ENCODE measurements around the gene QKI.

Gene QKI

DNA sequence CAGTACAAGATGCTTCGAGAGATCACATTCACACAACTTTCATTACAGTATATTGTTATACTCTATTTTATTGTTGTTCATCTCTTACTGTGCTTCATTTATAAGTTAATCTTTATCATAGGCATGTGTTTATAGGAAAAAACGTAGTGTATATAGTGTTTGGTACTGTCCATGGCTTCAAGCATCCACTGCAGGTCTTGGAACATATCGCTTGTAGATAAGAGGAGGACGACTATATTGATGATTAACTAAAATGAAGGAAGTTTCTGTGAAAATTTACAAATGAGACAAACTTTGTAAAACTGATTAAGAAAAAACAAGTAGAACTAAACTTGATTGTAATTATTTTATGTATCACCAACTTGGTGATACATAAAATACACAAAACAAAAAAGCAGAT is 98.5 kb downstream of the QKI start:
- H3K4me3 ChIP-seq (ENCODE audit: low read depth, low read length), result no peak overlapping the region
- TF ChIP-seq MYC (IDR thresholded peaks at IDR 0.05; ENCODE audit: low read depth, low read length) (no peak), POLR2A (IDR thresholded peaks at IDR 0.05; ENCODE audit: extremely low read depth, insufficient read length) (no peak)
- TF ChIP-seq, protein P1, sequence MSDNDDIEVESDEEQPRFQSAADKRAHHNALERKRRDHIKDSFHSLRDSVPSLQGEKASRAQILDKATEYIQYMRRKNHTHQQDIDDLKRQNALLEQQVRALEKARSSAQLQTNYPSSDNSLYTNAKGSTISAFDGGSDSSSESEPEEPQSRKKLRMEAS (IDR thresholded peaks at IDR 0.05; ENCODE audit: low read depth, low read length), result no peak
- TF ChIP-seq, protein P2, sequence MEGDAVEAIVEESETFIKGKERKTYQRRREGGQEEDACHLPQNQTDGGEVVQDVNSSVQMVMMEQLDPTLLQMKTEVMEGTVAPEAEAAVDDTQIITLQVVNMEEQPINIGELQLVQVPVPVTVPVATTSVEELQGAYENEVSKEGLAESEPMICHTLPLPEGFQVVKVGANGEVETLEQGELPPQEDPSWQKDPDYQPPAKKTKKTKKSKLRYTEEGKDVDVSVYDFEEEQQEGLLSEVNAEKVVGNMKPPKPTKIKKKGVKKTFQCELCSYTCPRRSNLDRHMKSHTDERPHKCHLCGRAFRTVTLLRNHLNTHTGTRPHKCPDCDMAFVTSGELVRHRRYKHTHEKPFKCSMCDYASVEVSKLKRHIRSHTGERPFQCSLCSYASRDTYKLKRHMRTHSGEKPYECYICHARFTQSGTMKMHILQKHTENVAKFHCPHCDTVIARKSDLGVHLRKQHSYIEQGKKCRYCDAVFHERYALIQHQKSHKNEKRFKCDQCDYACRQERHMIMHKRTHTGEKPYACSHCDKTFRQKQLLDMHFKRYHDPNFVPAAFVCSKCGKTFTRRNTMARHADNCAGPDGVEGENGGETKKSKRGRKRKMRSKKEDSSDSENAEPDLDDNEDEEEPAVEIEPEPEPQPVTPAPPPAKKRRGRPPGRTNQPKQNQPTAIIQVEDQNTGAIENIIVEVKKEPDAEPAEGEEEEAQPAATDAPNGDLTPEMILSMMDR (IDR thresholded peaks at IDR 0.05; ENCODE audit: low read depth, low read length), result no peak
- DNase-seq (ENCODE audit: low read depth), result no peak

DNA sequence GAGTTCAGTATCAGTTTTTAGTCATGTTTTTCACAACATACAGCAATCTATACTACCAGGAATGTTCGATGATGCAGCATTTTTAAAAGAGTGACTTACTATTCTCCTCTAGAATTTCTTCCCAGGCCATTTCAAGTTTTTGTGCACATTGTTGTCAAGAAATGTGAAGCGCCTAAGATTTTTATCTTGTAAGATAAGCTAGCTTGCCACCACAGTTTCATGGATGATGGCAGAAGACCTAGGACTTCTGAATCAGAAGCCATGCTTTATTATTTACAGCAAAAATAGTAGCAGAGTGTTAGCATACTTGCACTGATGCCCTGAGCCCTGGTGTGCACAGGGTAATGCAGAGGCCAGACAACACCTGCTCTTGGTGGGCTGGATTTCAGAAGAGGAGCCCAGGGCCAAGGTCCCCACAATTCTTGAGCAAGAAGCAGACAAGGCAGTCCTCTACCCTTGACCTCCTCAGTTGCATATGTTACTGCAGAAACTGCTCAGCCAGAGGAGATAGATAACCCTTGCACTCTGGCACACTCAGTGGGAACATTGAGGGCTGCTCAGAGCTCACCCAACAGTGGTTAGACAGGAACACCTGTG is 99.2 kb downstream of the QKI start:
- no peak overlapping the region for H3K4me3 ChIP-seq (ENCODE audit: low read depth, low read length)
- TF ChIP-seq, protein P2 (IDR thresholded peaks at IDR 0.05; ENCODE audit: low read depth, low read length), result no peak
- TF ChIP-seq, protein P1 (IDR thresholded peaks at IDR 0.05; ENCODE audit: low read depth, low read length), result no peak
- TF ChIP-seq MYC (IDR thresholded peaks at IDR 0.05; ENCODE audit: low read depth, low read length) (no peak), POLR2A (IDR thresholded peaks at IDR 0.05; ENCODE audit: extremely low read depth, insufficient read length) (no peak)
- DNase-seq (ENCODE audit: low read depth), result no peak

DNA sequence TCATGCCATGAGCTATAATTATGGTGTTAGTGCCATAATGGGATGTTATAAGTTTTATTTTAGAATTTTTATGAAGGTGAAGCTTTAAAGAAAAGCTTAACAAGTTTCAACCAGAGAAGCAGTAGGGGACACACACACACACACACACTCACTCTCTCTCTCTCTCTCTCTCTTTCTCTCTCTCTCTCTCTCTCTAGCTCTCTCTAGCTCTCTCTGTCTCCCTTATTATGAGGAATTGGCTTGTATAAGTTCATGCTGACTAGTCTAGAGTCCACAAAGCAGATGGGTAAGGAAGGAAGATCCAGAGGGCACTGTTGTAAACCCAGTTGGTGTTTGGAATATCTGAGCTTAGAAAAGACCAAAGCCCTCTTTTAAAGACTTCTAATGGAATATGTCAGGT is 102.4 kb downstream of the QKI start:
- no peak for TF ChIP-seq MYC (IDR thresholded peaks at IDR 0.05; ENCODE audit: low read depth, low read length)
- TF ChIP-seq, protein P1 (IDR thresholded peaks at IDR 0.05; ENCODE audit: low read depth, low read length), result no peak
- TF ChIP-seq POLR2A (IDR thresholded peaks at IDR 0.05; ENCODE audit: extremely low read depth, insufficient read length), result no peak
- TF ChIP-seq, protein P2 (IDR thresholded peaks at IDR 0.05; ENCODE audit: low read depth, low read length), result no peak
- DNase-seq (ENCODE audit: low read depth), result no peak
- H3K4me3 ChIP-seq (ENCODE audit: low read depth, low read length), result no peak overlapping the region

DNA sequence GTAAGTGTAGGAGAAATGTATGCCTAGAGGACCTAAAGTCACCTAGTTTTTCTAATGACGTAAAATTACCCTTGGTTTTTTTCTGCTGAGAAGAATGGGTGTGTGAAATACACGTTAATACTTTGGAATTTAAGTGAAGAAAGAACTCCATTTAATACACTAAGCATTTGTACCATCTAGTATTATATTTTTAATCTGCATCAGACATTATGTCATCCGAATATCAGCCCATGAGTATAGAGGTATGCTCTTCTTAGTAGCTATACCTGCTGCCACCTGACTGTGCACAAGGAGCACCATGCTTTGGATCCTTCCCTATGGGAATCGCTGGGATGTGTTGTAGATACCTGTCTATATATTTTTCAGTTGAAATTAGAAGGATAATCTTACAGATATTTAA is 106.4 kb downstream of the QKI start:
- TF ChIP-seq MYC (IDR thresholded peaks at IDR 0.05; ENCODE audit: low read depth, low read length), result no peak
- TF ChIP-seq, protein P1 (IDR thresholded peaks at IDR 0.05; ENCODE audit: low read depth, low read length), result no peak
- TF ChIP-seq, protein P2 (IDR thresholded peaks at IDR 0.05; ENCODE audit: low read depth, low read length), result no peak
- TF ChIP-seq POLR2A (IDR thresholded peaks at IDR 0.05; ENCODE audit: extremely low read depth, insufficient read length), result no peak
- no peak for DNase-seq (ENCODE audit: low read depth)
- H3K4me3 ChIP-seq (ENCODE audit: low read depth, low read length), result no peak overlapping the region

DNA sequence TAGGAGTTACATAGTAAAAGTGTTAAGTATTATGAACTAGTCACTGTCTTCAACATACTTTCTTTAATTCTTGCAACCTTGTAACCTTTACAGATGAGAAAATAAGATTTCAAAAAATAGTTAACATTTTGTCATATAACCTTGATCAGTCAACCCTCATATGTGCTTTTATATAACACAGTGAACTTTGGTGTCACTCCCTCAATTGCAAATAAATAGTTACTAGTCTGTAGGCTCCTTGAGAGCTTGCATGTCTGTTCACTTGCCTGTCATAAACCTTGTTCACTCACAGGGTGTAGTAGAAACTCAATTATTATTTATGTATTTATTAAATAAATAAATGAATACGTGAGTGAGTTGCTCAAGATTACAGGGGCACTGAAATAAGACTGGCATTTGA is 107.5 kb downstream of the QKI start:
- no peak overlapping the region for H3K4me3 ChIP-seq (ENCODE audit: low read depth, low read length)
- TF ChIP-seq, protein P2 (IDR thresholded peaks at IDR 0.05; ENCODE audit: low read depth, low read length), result no peak
- TF ChIP-seq, protein P1 (IDR thresholded peaks at IDR 0.05; ENCODE audit: low read depth, low read length), result no peak
- TF ChIP-seq MYC (IDR thresholded peaks at IDR 0.05; ENCODE audit: low read depth, low read length) (no peak), POLR2A (IDR thresholded peaks at IDR 0.05; ENCODE audit: extremely low read depth, insufficient read length) (no peak)
- no peak for DNase-seq (ENCODE audit: low read depth)
